ENCODE data around the gene ZMIZ1.
"Not testable (repeated sequence)": the region's sequence is repeated elsewhere in the genome, so short reads cannot be mapped to it uniquely, and the experiment has no call there.

ZMIZ1 gene

GRCh38 chr10:79274279-79275104 lies 205.7 kb downstream of the ZMIZ1 start:
- peak; percentile 84 for DNase-seq

GRCh38 chr10:79275105-79275430 lies 206.3 kb downstream of the ZMIZ1 start:
- no peak for DNase-seq

GRCh38 chr10:79275431-79275851 lies 206.7 kb downstream of the ZMIZ1 start:
- DNase-seq, result no peak

- no peak for DNase-seq
Observed at GRCh38 chr10:79277579-79278269, 209.0 kb downstream of the ZMIZ1 start.

- DNase-seq, result not testable (repeated sequence)
Observed at GRCh38 chr10:79279047-79279446, 210.3 kb downstream of the ZMIZ1 start.

- DNase-seq, result no peak
Observed at GRCh38 chr10:79280956-79281355, 212.2 kb downstream of the ZMIZ1 start.

GRCh38 chr10:79282388-79282787 lies 213.6 kb downstream of the ZMIZ1 start:
- no peak for DNase-seq

- no peak for DNase-seq
Observed at GRCh38 chr10:79283616-79284015, 214.8 kb downstream of the ZMIZ1 start.

GRCh38 chr10:79284158-79284871 lies 215.5 kb downstream of the ZMIZ1 start:
- DNase-seq, result no peak

GRCh38 chr10:79285315-79286197 lies 216.8 kb downstream of the ZMIZ1 start:
- no peak for DNase-seq

- DNase-seq, result no peak
Observed at GRCh38 chr10:79286318-79286951, 217.7 kb downstream of the ZMIZ1 start.

- no peak for DNase-seq
Observed at GRCh38 chr10:79287973-79288723, 219.4 kb downstream of the ZMIZ1 start.

GRCh38 chr10:79289801-79290200 lies 221.0 kb downstream of the ZMIZ1 start:
- no peak for DNase-seq

- DNase-seq, result no peak
Observed at GRCh38 chr10:79292026-79292766, 223.4 kb downstream of the ZMIZ1 start.

- DNase-seq, result no peak
Observed at GRCh38 chr10:79292891-79293746, 224.4 kb downstream of the ZMIZ1 start.

GRCh38 chr10:79293841-79294581 lies 225.2 kb downstream of the ZMIZ1 start:
- DNase-seq, result no peak

- DNase-seq, result no peak
Observed at GRCh38 chr10:79295563-79295962, 226.8 kb downstream of the ZMIZ1 start.

- DNase-seq, result no peak
Observed at GRCh38 chr10:79296431-79296830, 227.7 kb downstream of the ZMIZ1 start.
